HepG2 (cell line): Measurements from ENCODE around the gene RELL2. TPM values are rescaled to one million over a fixed set of nuclear protein-coding genes. Genes with fewer than 3 reads are reported as not detected.

Experiments
- ATAC-seq: fragments of 200-7000 bp; cut with Tn5 transposase; 3 replicates; pipeline ENCODE4 v1.9.1; 2020; ENCODE audit warnings: mild to moderate bottlenecking, moderate library complexity
- BruUV-seq: library from RNA; stranded (reverse); fragments of 400-500 nt; replicated peaks from 2 replicates; lab custom pipeline; 2021; lab: Mats Ljungman, UMichigan
- CTCF ChIA-PET: fragments of 300-600 bp; formaldehyde crosslinking; extraction: SDS; loops from one replicate; lab custom pipeline; 2021; ENCODE audit warnings: low total read pairs, inconsistent platforms, low intra/inter-chr PET ratio; lab: Yijun Ruan, JAX
- POLR2A ChIA-PET: fragments of 350-600 bp; sonication (Branson Sonifier 250); formaldehyde crosslinking; loops from one replicate; lab custom pipeline; 2020; ENCODE audit warnings: antibody characterized with exemption, inconsistent platforms; lab: Yijun Ruan, JAX
- DNase-seq: peaks from one replicate; pipeline ENCODE4 v3.0.0-alpha.2; 2015; ENCODE audit warnings: low spot score
- FAIRE-seq: peaks from 3 replicates; lab custom pipeline; 2011; peaks lifted over from hg19 to GRCh38; lab: Jason Lieb, UNC
- H2AFZ ChIP-seq: one replicate; pipeline ENCODE4 v1.6.1; 2011; ENCODE audit warnings: low read length, inconsistent platforms
- H3K27ac ChIP-seq: fragments of 300-600 bp; 3 replicates; pipeline ENCODE4 v1.8.0; 2011; ENCODE audit warnings: mixed run types, mild to moderate bottlenecking, mixed read lengths, low read length, inconsistent platforms; ENCODE audit not compliant: insufficient read depth; ENCODE audit errors: extremely low read length
- H3K27me3 ChIP-seq, 2 experiments: fragments of 200-600 bp in 1 of 2; 2 replicates in 1 of 2; 3 replicates in 1 of 2; pipeline versions ENCODE4 v1.6.0 to v1.8.0; 2011; ENCODE audit warnings: low read length in 2 of 2, mild to moderate bottlenecking in 2 of 2, moderate library complexity in 2 of 2, inconsistent platforms in 1 of 2; ENCODE audit not compliant: insufficient read depth in 2 of 2, control insufficient read depth in 1 of 2
- H3K36me3 ChIP-seq, 2 experiments: fragments of 200-600 bp in 1 of 2; replicated peaks in 1 of 2; 2 replicates in 1 of 2; 3 replicates in 1 of 2; pipeline versions ENCODE4 v1.5.1 to v1.8.0; 2011; ENCODE audit warnings: low read length in 2 of 2, inconsistent platforms in 1 of 2; ENCODE audit not compliant: insufficient read depth in 2 of 2, control insufficient read depth in 1 of 2
- H3K4me1 ChIP-seq: 2 replicates; pipeline ENCODE4 v1.5.1; 2012; ENCODE audit warnings: low read length, inconsistent platforms; ENCODE audit not compliant: insufficient read depth
- H3K4me2 ChIP-seq: 2 replicates; pipeline ENCODE4 v1.6.0; 2011; ENCODE audit warnings: low read depth, low read length, inconsistent platforms
- H3K4me3 ChIP-seq, 3 experiments: fragments of 200-600 bp in 1 of 3; sonication (generic), shearing (Covaris generic) in 1 of 3; replicated peaks in 1 of 3; 2 replicates each; pipeline ENCODE4 v1.5.1; 2011 to 2016; ENCODE audit warnings: low read length in 3 of 3, inconsistent platforms in 2 of 3, low read depth in 2 of 3, mild to moderate bottlenecking in 2 of 3, control low read depth in 1 of 3, mixed read lengths in 1 of 3; ENCODE audit not compliant: insufficient read depth in 1 of 3
- H3K79me2 ChIP-seq: one replicate; pipeline ENCODE4 v1.6.1; 2011; ENCODE audit warnings: low read length, inconsistent platforms; ENCODE audit not compliant: insufficient read depth
- H3K9ac ChIP-seq: 2 replicates; pipeline ENCODE4 v1.6.0; 2011; ENCODE audit warnings: mild to moderate bottlenecking, low read depth, low read length, inconsistent platforms; ENCODE audit not compliant: insufficient read depth
- H3K9me3 ChIP-seq: 2 replicates; pipeline ENCODE4 v1.5.1; 2012; ENCODE audit warnings: mild to moderate bottlenecking, low read length
- H4K20me1 ChIP-seq: 2 replicates; pipeline ENCODE4 v1.6.0; 2011; ENCODE audit warnings: inconsistent platforms, mild to moderate bottlenecking, low read length, moderate library complexity; ENCODE audit not compliant: insufficient read depth
- ARNT2 ChIP-seq: sonication (generic); formaldehyde crosslinking; IDR thresholded peaks from 2 replicates; pipeline ENCODE4 v1.8.0; 2022; ENCODE audit warnings: mild to moderate bottlenecking, low read depth, missing genetic modification reagents, moderate library complexity
- FOXA3 ChIP-seq: IDR thresholded peaks from 2 replicates; pipeline ENCODE4 v1.6.1; 2016; ENCODE audit warnings: missing genetic modification reagents, missing compliant biosample characterization
- GTF3A ChIP-seq: sonication (generic); formaldehyde crosslinking; conservative IDR thresholded peaks from 2 replicates; pipeline ENCODE4 v1.4.0; 2020; ENCODE audit warnings: mild to moderate bottlenecking, missing genetic modification reagents
- IRX3 ChIP-seq: sonication (generic); formaldehyde crosslinking; IDR thresholded peaks from 2 replicates; pipeline ENCODE4 v1.8.1; 2023; ENCODE audit warnings: mild to moderate bottlenecking, low read depth, missing genetic modification reagents, borderline replicate concordance
- KMT2A ChIP-seq: sonication (generic); formaldehyde crosslinking; IDR thresholded peaks from 2 replicates; pipeline ENCODE4 v1.4.0; 2020; ENCODE audit warnings: missing genetic modification reagents
- PLRG1 ChIP-seq: fragments of 450-650 bp; conservative IDR thresholded peaks from 2 replicates; pipeline ENCODE4 v1.6.1; 2016
- PRDM10 ChIP-seq: sonication (generic); formaldehyde crosslinking; IDR thresholded peaks from 2 replicates; pipeline ENCODE4 v1.4.0; 2020; ENCODE audit warnings: low read depth, missing genetic modification reagents
- RAD51 ChIP-seq: fragments of 450-650 bp; IDR thresholded peaks from 2 replicates; pipeline ENCODE4 v1.6.1; 2016; ENCODE audit warnings: borderline replicate concordance
- USF2 ChIP-seq, 2 experiments: sonication (generic) in 1 of 2; formaldehyde crosslinking in 1 of 2; IDR thresholded peaks; 2 replicates each; pipeline versions ENCODE4 v1.5.1 to v1.6.1; 2011 to 2020; ENCODE audit warnings: borderline replicate concordance in 1 of 2, low read depth in 1 of 2, low read length in 1 of 2, mild to moderate bottlenecking in 1 of 2, missing genetic modification reagents in 1 of 2, moderate library complexity in 1 of 2
- ZC3H13 ChIP-seq: sonication (generic); formaldehyde crosslinking; IDR thresholded peaks from 2 replicates; pipeline ENCODE4 v1.8.1; 2023; ENCODE audit warnings: mild to moderate bottlenecking, missing genetic modification reagents, moderate library complexity
- ZFP36L2 ChIP-seq: sonication (generic); formaldehyde crosslinking; IDR thresholded peaks from 2 replicates; pipeline ENCODE4 v1.4.0; 2020; ENCODE audit warnings: missing genetic modification reagents
- ZNF747 ChIP-seq: sonication (generic); formaldehyde crosslinking; IDR thresholded peaks from 2 replicates; pipeline ENCODE4 v1.8.1; 2023; ENCODE audit warnings: missing genetic modification reagents, mild to moderate bottlenecking, borderline replicate concordance
- WGBS: methylation state at CpG from one replicate; pipeline ENCODE4 v1.1.6; 2017; ENCODE audit warnings: low lambda C conversion rate; 5-methylcytosine and 5-hydroxymethylcytosine counted together
- in situ Hi-C: cut with HindIII; loops from 2 replicates; pipeline ENCODE4 v1.10.0; 2017; ENCODE audit warnings: low pct_unique_long_range_greater_than_20kb; ENCODE audit not compliant: extremely low pct_ligation_motif_present
- intact Hi-C: fragments of 100-400 bp; cut with micrococcal nuclease; formaldehyde crosslinking; loops from one replicate; pipeline ENCODE4 v1.10.0; 2022; ENCODE audit not compliant: unreplicated experiment
- polyA plus RNA-seq, 8 experiments: library from polyadenylated mRNA; depleted of rRNA in 3 of 8; stranded (reverse) in 7 of 8; unstranded in 1 of 8; fragments of >200 nt; fragmentation: Illumina TruSeq in 4 of 8; extraction: Trizol in 4 of 8; gene quantifications; 2 replicates each; pipeline versions ENCODE4 v1.2.1 to v1.2.3, GENCODE V29; 2011 to 2016; ENCODE audit warnings: low read depth in 4 of 8, missing spikeins in 1 of 8, mixed read lengths in 1 of 8; ENCODE audit not compliant: insufficient read depth in 1 of 8
- total RNA-seq, 5 experiments: library from RNA; depleted of rRNA; stranded (reverse); fragments of >200 nt; fragmentation: Illumina TruSeq; extraction: Trizol; gene quantifications; 2 replicates each; pipeline ENCODE4 v1.2.3, GENCODE V29; 2016; ENCODE audit warnings: low read depth in 1 of 5

Gene RELL2
- total and polyA plus RNA-seq, 2 of the 13 experiments (the other 11 are each of a cell fraction or from before 2014, with no cell fraction given): 6.4 to 8.3 TPM

GRCh38 chr5:141638771-141639170 is 2.0 kb downstream of the RELL2 start:
- Histone ChIP-seq H4K20me1 (peaks cover 7% of the 10 kb centered on the region), H2AFZ (no peak overlapping the region), H3K9me3 (no peaks in the 10 kb centered on the region), H3K9ac (no peak overlapping the region), H3K79me2 (peaks cover 28% of the 10 kb centered on the region), H3K27me3 (no peaks in the 10 kb centered on the region; a peak in 1 of 5 replicates), H3K27ac (no peak overlapping the region), H3K4me1 (peaks cover 29% of the 10 kb centered on the region), H3K4me3 (no peak overlapping the region), H3K4me2 (no peak overlapping the region), H3K36me3 (peaks cover 2 to 19% of the 10 kb centered on the region in 2 experiments; a peak in 1 of 5 replicates)
- WGBS: 95% methylated on average over 2 of the region's 2 CpGs
- ChIA-PET CTCF (no interaction called here), POLR2A (interaction anchor here (2.9 kb wide), 1 partner anchor 19 kb away, joined by 35 read pairs; the partner anchor contains the start of gene DIAPH1)
- BruUV-seq: no TSS peak
- DNase-seq: no peak
- intact Hi-C loops (loop anchor here (1.0 kb wide), 1 partner anchor 46 kb away; no protein-coding TSS in a partner anchor), in situ Hi-C loops (loop anchor here (5.0 kb wide), 1 partner anchor 46 kb away; no protein-coding TSS in a partner anchor)
- no peak for FAIRE-seq
- no peak for ATAC-seq
- TF ChIP-seq FOXA3 (no peak), ZC3H13 (CRISPR knock-in tag) (no peak), USF2 (IDR thresholded peaks at IDR 0.05; ENCODE audit: low read depth, low read length) (no peak), USF2 (CRISPR knock-in tag; IDR thresholded peaks at IDR 0.05; ENCODE audit: borderline replicate concordance) (no peak), ZNF747 (no peak), PLRG1 (no peak), ZFP36L2 (no peak), ARNT2 (no peak), GTF3A (CRISPR knock-in tag) (no peak), PRDM10 (CRISPR knock-in tag) (no peak), RAD51 (no peak), KMT2A (no peak), IRX3 (no peak)
